Smooth muscle cell (in vitro differentiated cells): ENCODE data around the gene TMEM169. TPM values are rescaled to one million over a fixed set of nuclear protein-coding genes. Genes with fewer than 3 reads are reported as not detected.

Experiments used
- DNase-seq: peaks from one replicate; lab custom pipeline; 2025; ENCODE audit not compliant: unreplicated experiment; lab: John Stamatoyannopoulos, UW
- H2AFZ ChIP-seq: fragments of 200-600 bp; sonication (generic); 2 replicates; pipeline ENCODE4 v1.6.0; 2016; ENCODE audit warnings: antibody characterized with exemption, low read depth, mild to moderate bottlenecking
- H3F3A ChIP-seq: fragments of 200-600 bp; sonication (generic); 2 replicates; pipeline ENCODE4 v1.6.0; 2017; ENCODE audit warnings: antibody characterized with exemption, low read depth
- H3K27ac ChIP-seq: fragments of 200-600 bp; sonication (generic); 2 replicates; pipeline ENCODE4 v1.5.1; 2016; ENCODE audit warnings: low read depth, mild to moderate bottlenecking
- H3K27me3 ChIP-seq: fragments of 200-600 bp; sonication (generic); 2 replicates; pipeline ENCODE4 v1.6.1; 2016; ENCODE audit warnings: low read depth, mild to moderate bottlenecking
- H3K36me3 ChIP-seq: fragments of 200-600 bp; sonication (generic); 2 replicates; pipeline ENCODE4 v1.5.1; 2016; ENCODE audit warnings: low read depth
- H3K4me1 ChIP-seq: fragments of 200-600 bp; sonication (generic); 2 replicates; pipeline ENCODE4 v1.5.1; 2016; ENCODE audit warnings: low read depth
- H3K4me2 ChIP-seq: fragments of 200-600 bp; sonication (generic); 2 replicates; pipeline ENCODE4 v1.6.0; 2016; ENCODE audit warnings: mild to moderate bottlenecking
- H3K4me3 ChIP-seq: fragments of 200-600 bp; sonication (generic); 2 replicates; pipeline ENCODE4 v1.5.1; 2016; ENCODE audit warnings: mild to moderate bottlenecking
- H3K79me2 ChIP-seq: fragments of 200-600 bp; sonication (generic); 2 replicates; pipeline ENCODE4 v1.6.0; 2016; ENCODE audit warnings: low read depth, mild to moderate bottlenecking
- H3K9ac ChIP-seq: fragments of 200-600 bp; sonication (generic); 2 replicates; pipeline ENCODE4 v1.6.0; 2016; ENCODE audit warnings: low read depth
- H3K9me3 ChIP-seq: fragments of 200-600 bp; sonication (generic); replicated peaks from 2 replicates; pipeline ENCODE4 v1.5.1; 2016; ENCODE audit warnings: low read depth
- H4K20me1 ChIP-seq: fragments of 200-600 bp; sonication (generic); 2 replicates; pipeline ENCODE4 v1.6.0; 2016; ENCODE audit warnings: low read depth
- CTCF ChIP-seq: fragments of 200-600 bp; sonication (generic); IDR thresholded peaks from 2 replicates; pipeline ENCODE4 v1.5.1; 2017; ENCODE audit warnings: borderline replicate concordance, mild to moderate bottlenecking, antibody characterized with exemption; ENCODE audit not compliant: insufficient read depth, poor library complexity, severe bottlenecking
- WGBS: methylation state at CpG from one replicate; pipeline ENCODE4 v1.1.7; 2016; ENCODE audit warnings: low lambda C conversion rate; 5-methylcytosine and 5-hydroxymethylcytosine counted together
- polyA plus RNA-seq: library from polyadenylated mRNA; unstranded; fragments of >200 nt; fragmentation: Nextera tagmentation; extraction: Ambion mirVana; gene quantifications from 2 replicates; pipeline ENCODE4 v1.2.1, GENCODE V29; 2016
- total RNA-seq: library from RNA; depleted of rRNA; stranded (reverse); fragments of >200 nt; gene quantifications from 2 replicates; pipeline ENCODE4 v1.2.3, GENCODE V29; 2014

The TMEM169 gene
- total and polyA plus RNA-seq, 2 experiments from 2014 or later, result 3.6 to 5.7 TPM

DNA sequence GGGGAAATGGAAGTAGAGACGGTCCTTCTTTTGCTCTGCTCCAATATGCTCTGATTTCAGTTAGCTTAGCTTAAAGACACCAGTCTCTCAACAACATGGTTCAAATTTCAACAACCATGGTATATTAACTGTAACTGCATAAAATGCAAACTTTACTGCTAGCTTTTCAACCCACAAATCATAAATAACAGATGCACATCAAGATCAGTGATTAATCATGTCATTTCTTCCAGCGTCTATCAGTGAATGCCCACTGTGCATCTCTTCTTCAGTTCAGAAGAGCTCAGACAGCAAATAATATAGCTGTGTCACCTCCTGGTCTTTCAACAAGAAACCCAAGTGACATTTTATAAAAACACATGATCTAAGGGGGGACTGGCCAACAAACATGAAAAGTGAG, 12.7 kb upstream of the TMEM169 start:
- no peaks in the 10 kb centered on the region for H3K27me3 ChIP-seq
- H2AFZ ChIP-seq, result no peak overlapping the region
- no peaks in the 10 kb centered on the region for H3K9me3 ChIP-seq
- H3K9ac ChIP-seq, result no peak overlapping the region
- no peak for TF ChIP-seq CTCF
- no peaks in the 10 kb centered on the region for H3K4me1 ChIP-seq
- no peaks in the 10 kb centered on the region for H3F3A ChIP-seq
- no peaks in the 10 kb centered on the region for H3K36me3 ChIP-seq
- no peak overlapping the region for H3K27ac ChIP-seq
- no peaks in the 10 kb centered on the region for H4K20me1 ChIP-seq
- H3K4me2 ChIP-seq, result no peak overlapping the region
- H3K79me2 ChIP-seq, result no peaks in the 10 kb centered on the region
- H3K4me3 ChIP-seq, result no peak overlapping the region
- no peak for DNase-seq
- 91% methylated on average over 2 of the region's 2 CpGs for WGBS

DNA sequence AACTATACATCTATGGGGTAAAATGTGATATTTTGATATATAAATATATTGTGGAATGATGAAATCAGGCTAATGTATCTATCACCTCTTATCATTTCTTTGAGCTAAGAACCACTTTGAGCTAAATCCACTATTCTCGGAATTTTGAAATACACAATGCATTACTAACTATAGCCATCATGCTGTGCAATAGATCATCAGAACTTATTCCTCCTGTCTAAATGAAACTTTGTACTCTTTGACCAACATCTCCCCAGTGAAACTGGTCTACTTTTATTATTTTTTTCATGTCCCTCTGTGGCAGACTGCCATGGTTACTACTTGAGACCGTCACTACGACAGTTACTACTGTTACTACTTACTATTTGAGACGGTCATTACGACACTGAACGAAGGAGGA, 11.5 kb upstream of the TMEM169 start:
- Histone ChIP-seq H3K4me2 (no peak overlapping the region), H4K20me1 (no peaks in the 10 kb centered on the region), H3K79me2 (no peaks in the 10 kb centered on the region), H3K4me1 (no peaks in the 10 kb centered on the region), H3K27me3 (no peaks in the 10 kb centered on the region), H3F3A (no peaks in the 10 kb centered on the region), H3K27ac (no peak overlapping the region), H3K36me3 (no peaks in the 10 kb centered on the region), H2AFZ (no peak overlapping the region), H3K9me3 (no peaks in the 10 kb centered on the region), H3K9ac (no peak overlapping the region), H3K4me3 (no peak overlapping the region)
- no peak for TF ChIP-seq CTCF
- WGBS, result 94% methylated on average over 6 of the region's 6 CpGs
- no peak for DNase-seq

- Histone ChIP-seq H3F3A (no peaks in the 10 kb centered on the region), H3K4me2 (no peak overlapping the region), H4K20me1 (no peaks in the 10 kb centered on the region), H3K4me1 (no peaks in the 10 kb centered on the region), H3K27ac (no peak overlapping the region), H2AFZ (no peak overlapping the region), H3K79me2 (no peaks in the 10 kb centered on the region), H3K9me3 (no peaks in the 10 kb centered on the region), H3K36me3 (no peaks in the 10 kb centered on the region), H3K9ac (no peak overlapping the region), H3K27me3 (no peaks in the 10 kb centered on the region), H3K4me3 (no peak overlapping the region)
- DNase-seq, result no peak
- no peak for TF ChIP-seq CTCF
- WGBS, result 86% methylated on average over 12 of the region's 12 CpGs
Observed at GRCh38 chr2:216071111-216071851, 10.4 kb upstream of the TMEM169 start.

GRCh38 chr2:216072473-216072872, 9.2 kb upstream of the TMEM169 start:
- Histone ChIP-seq H3K27me3 (no peaks in the 10 kb centered on the region), H3K9ac (no peak overlapping the region), H3K4me3 (no peak overlapping the region), H2AFZ (no peak overlapping the region), H3K27ac (no peak overlapping the region), H3K4me1 (no peaks in the 10 kb centered on the region), H3F3A (no peaks in the 10 kb centered on the region), H3K36me3 (no peaks in the 10 kb centered on the region), H3K4me2 (no peak overlapping the region), H3K9me3 (no peaks in the 10 kb centered on the region), H4K20me1 (no peaks in the 10 kb centered on the region), H3K79me2 (no peaks in the 10 kb centered on the region)
- no peak for TF ChIP-seq CTCF
- no peak for DNase-seq
